ENCODE results near the gene CISH. TPM values are rescaled to one million over a fixed set of nuclear protein-coding genes. Genes with fewer than 3 reads are reported as not detected.

CISH gene
- total and polyA plus RNA-seq, 9 of the 15 experiments (the other 6 are each of a cell fraction or from before 2014, with no cell fraction given): 1.7 to 47.7 (median 18.3) TPM

DNA sequence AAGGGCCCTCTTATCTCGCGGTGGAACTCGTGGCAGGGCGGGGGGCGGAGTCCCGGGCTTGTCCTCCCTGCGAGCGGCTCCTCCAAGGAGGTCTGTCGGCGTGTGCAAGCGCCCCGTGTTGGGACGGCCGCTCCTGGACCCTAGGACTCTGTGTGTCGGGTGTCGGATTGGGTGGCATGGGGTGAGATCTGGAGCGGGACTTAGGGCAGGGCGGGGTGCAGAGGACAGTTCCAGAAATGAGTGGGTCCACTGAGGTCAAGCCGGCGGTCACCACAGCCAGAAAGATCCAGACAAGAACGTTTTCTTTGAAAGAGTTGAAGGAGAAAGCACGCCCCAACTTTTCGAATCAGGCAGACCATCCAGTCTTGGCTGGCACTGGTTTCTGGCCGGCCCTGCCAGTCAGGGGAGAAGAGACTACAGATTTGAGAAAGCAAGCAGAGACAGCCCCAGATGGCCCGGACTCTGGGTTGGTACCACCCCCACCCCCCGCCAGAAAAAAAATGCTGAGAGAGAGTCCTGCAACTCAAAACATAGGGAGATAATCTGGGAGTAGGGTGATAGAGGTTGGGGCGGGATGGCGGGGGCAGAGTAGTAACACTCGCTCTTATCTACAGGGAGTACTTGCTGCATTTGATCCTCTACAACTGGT, 784 bp upstream of the CISH start (continued):
- TF ChIP-seq, protein P1, sequence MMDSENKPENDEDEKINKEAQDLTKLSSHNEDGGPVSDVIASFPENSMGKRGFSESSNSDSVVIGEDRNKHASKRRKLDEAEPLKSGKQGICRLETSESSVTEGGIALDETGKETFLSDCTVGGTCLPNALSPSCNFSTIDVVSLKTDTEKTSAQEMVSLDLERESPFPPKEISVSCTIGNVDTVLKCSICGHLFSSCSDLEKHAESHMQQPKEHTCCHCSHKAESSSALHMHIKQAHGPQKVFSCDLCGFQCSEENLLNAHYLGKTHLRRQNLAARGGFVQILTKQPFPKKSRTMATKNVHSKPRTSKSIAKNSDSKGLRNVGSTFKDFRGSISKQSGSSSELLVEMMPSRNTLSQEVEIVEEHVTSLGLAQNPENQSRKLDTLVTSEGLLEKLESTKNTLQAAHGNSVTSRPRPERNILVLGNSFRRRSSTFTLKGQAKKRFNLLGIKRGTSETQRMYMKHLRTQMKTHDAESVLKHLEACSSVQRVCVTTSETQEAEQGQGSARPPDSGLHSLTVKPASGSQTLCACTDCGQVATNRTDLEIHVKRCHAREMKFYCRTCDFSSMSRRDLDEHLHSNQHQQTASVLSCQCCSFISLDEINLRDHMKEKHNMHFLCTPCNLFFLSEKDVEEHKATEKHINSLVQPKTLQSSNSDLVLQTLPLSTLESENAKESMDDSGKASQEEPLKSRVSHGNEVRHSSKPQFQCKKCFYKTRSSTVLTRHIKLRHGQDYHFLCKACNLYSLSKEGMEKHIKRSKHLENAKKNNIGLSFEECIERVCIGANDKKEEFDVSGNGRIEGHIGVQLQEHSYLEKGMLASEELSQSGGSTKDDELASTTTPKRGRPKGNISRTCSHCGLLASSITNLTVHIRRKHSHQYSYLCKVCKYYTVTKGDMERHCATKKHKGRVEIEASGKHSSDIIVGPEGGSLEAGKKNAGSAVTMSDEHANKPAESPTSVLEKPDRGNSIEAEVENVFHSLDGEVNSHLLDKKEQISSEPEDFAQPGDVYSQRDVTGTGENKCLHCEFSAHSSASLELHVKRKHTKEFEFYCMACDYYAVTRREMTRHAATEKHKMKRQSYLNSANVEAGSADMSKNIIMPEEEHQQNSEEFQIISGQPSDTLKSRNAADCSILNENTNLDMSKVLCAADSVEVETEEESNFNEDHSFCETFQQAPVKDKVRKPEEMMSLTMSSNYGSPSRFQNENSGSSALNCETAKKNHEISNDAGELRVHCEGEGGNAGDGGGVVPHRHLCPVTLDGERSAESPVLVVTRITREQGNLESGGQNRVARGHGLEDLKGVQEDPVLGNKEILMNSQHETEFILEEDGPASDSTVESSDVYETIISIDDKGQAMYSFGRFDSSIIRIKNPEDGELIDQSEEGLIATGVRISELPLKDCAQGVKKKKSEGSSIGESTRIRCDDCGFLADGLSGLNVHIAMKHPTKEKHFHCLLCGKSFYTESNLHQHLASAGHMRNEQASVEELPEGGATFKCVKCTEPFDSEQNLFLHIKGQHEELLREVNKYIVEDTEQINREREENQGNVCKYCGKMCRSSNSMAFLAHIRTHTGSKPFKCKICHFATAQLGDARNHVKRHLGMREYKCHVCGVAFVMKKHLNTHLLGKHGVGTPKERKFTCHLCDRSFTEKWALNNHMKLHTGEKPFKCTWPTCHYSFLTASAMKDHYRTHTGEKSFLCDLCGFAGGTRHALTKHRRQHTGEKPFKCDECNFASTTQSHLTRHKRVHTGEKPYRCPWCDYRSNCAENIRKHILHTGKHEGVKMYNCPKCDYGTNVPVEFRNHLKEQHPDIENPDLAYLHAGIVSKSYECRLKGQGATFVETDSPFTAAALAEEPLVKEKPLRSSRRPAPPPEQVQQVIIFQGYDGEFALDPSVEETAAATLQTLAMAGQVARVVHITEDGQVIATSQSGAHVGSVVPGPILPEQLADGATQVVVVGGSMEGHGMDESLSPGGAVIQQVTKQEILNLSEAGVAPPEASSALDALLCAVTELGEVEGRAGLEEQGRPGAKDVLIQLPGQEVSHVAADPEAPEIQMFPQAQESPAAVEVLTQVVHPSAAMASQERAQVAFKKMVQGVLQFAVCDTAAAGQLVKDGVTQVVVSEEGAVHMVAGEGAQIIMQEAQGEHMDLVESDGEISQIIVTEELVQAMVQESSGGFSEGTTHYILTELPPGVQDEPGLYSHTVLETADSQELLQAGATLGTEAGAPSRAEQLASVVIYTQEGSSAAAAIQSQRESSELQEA (IDR thresholded peaks at IDR 0.05; ENCODE audit: low read depth): no peak
- TF ChIP-seq, protein P2, sequence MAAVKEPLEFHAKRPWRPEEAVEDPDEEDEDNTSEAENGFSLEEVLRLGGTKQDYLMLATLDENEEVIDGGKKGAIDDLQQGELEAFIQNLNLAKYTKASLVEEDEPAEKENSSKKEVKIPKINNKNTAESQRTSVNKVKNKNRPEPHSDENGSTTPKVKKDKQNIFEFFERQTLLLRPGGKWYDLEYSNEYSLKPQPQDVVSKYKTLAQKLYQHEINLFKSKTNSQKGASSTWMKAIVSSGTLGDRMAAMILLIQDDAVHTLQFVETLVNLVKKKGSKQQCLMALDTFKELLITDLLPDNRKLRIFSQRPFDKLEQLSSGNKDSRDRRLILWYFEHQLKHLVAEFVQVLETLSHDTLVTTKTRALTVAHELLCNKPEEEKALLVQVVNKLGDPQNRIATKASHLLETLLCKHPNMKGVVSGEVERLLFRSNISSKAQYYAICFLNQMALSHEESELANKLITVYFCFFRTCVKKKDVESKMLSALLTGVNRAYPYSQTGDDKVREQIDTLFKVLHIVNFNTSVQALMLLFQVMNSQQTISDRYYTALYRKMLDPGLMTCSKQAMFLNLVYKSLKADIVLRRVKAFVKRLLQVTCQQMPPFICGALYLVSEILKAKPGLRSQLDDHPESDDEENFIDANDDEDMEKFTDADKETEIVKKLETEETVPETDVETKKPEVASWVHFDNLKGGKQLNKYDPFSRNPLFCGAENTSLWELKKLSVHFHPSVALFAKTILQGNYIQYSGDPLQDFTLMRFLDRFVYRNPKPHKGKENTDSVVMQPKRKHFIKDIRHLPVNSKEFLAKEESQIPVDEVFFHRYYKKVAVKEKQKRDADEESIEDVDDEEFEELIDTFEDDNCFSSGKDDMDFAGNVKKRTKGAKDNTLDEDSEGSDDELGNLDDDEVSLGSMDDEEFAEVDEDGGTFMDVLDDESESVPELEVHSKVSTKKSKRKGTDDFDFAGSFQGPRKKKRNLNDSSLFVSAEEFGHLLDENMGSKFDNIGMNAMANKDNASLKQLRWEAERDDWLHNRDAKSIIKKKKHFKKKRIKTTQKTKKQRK (IDR thresholded peaks at IDR 0.05; ENCODE audit: borderline replicate concordance, low read depth, low read length): no peak
- TF ChIP-seq TGIF2 (CRISPR knock-in tag; IDR thresholded peaks at IDR 0.05): no peak
- 0 out of 2 replicates have a peak, but pooled peaks have one; percentile 16 for TF ChIP-seq SP1 (CRISPR knock-in tag; IDR thresholded peaks at IDR 0.05)
- TF ChIP-seq POLR2A (conservative IDR thresholded peaks at IDR 0.05): peak; percentile 73
- peak; percentile 57 for TF ChIP-seq TCF3 (CRISPR knock-in tag; IDR thresholded peaks at IDR 0.05)
- TF ChIP-seq, protein P3, sequence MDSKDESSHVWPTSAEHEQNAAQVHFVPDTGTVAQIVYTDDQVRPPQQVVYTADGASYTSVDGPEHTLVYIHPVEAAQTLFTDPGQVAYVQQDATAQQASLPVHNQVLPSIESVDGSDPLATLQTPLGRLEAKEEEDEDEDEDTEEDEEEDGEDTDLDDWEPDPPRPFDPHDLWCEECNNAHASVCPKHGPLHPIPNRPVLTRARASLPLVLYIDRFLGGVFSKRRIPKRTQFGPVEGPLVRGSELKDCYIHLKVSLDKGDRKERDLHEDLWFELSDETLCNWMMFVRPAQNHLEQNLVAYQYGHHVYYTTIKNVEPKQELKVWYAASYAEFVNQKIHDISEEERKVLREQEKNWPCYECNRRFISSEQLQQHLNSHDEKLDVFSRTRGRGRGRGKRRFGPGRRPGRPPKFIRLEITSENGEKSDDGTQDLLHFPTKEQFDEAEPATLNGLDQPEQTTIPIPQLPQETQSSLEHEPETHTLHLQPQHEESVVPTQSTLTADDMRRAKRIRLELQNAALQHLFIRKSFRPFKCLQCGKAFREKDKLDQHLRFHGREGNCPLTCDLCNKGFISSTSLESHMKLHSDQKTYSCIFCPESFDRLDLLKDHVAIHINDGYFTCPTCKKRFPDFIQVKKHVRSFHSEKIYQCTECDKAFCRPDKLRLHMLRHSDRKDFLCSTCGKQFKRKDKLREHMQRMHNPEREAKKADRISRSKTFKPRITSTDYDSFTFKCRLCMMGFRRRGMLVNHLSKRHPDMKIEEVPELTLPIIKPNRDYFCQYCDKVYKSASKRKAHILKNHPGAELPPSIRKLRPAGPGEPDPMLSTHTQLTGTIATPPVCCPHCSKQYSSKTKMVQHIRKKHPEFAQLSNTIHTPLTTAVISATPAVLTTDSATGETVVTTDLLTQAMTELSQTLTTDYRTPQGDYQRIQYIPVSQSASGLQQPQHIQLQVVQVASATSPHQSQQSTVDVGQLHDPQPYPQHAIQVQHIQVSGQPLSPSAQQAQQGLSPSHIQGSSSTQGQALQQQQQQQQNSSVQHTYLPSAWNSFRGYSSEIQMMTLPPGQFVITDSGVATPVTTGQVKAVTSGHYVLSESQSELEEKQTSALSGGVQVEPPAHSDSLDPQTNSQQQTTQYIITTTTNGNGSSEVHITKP (IDR thresholded peaks at IDR 0.05; ENCODE audit: partially characterized antibody): no peak
- no peak for TF ChIP-seq MECOM (CRISPR knock-in tag; IDR thresholded peaks at IDR 0.05)
- no peak for TF ChIP-seq ZNF507 (tag; conservative IDR thresholded peaks at IDR 0.05)
- TF ChIP-seq TRIM24 (IDR thresholded peaks at IDR 0.05): no peak
- no peak for TF ChIP-seq SNRNP70 (optimal IDR thresholded peaks at IDR 0.05; ENCODE audit: low read depth, low read length)
- TF ChIP-seq OTX1 (CRISPR knock-in tag; IDR thresholded peaks at IDR 0.05): no peak
- no peak for TF ChIP-seq NFYB (IDR thresholded peaks at IDR 0.05; ENCODE audit: extremely low read depth, insufficient read length)
- TF ChIP-seq PRMT5 (CRISPR knock-in tag; IDR thresholded peaks at IDR 0.05): no peak

Data from K562 (cell line).